HCT116 (cell line): ENCODE results near the gene GMEB2. TPM values are rescaled to one million over a fixed set of nuclear protein-coding genes. Genes with fewer than 3 reads are reported as not detected.

Experiments
- ATAC-seq: fragments of 200-7000 bp; cut with Tn5 transposase; 2 replicates; pipeline ENCODE4 v1.9.1; 2020; ENCODE audit warnings: mild to moderate bottlenecking, moderate library complexity
- BruUV-seq: library from RNA; stranded (reverse); fragments of 400-500 nt; replicated peaks from 2 replicates; lab custom pipeline; 2021; lab: Mats Ljungman, UMichigan
- CTCF ChIA-PET: fragments of 300-600 bp; sonication (Branson Sonifier 250); formaldehyde crosslinking; loops from one replicate; lab custom pipeline; 2021; ENCODE audit warnings: antibody characterized with exemption; lab: Charles Lee
- POLR2A ChIA-PET: fragments of 300-600, 350-600 bp; sonication (Branson Sonifier 250); formaldehyde crosslinking; loops from one replicate; lab custom pipeline; 2021; ENCODE audit warnings: antibody characterized with exemption; lab: Charles Lee
- RAD21 ChIA-PET, 2 experiments: fragments of 300-600 bp; sonication (Branson Sonifier 250); formaldehyde crosslinking; loops; one replicate each; lab custom pipeline; 2023; ENCODE audit warnings: low total read pairs in 2 of 2; ENCODE audit not compliant: uncharacterized antibody in 2 of 2, unreplicated experiment in 2 of 2, low non-redundant PET in 1 of 2; lab: Charles Lee
- DNase-seq: peaks from one replicate; pipeline ENCODE4 v3.0.0-alpha.2; 2010; ENCODE audit warnings: low read depth, low spot score
- H2AFZ ChIP-seq: fragments of 200-600 bp; shearing (Covaris generic), sonication (generic); 2 replicates; pipeline ENCODE4 v1.6.1; 2017; ENCODE audit warnings: low read depth, mixed run types, mixed read lengths, antibody characterized with exemption, low read length; ENCODE audit not compliant: poor library complexity, severe bottlenecking
- H3K27ac ChIP-seq: 2 replicates; pipeline ENCODE4 v1.5.1; 2012; ENCODE audit warnings: low read depth, low read length
- H3K27me3 ChIP-seq: fragments of 200-600 bp; sonication (generic); 2 replicates; pipeline ENCODE4 v1.6.1; 2016; ENCODE audit warnings: mixed run types, low read length, mixed read lengths; ENCODE audit not compliant: insufficient read depth
- H3K36me3 ChIP-seq, 2 experiments: fragments of 200-500 bp in 1 of 2; fragments of 200-600 bp in 1 of 2; sonication (Bioruptor generic) in 1 of 2; sonication (generic) in 1 of 2; 2 replicates each; pipeline versions ENCODE4 v1.5.1 to v1.6.1; 2014 to 2016; ENCODE audit warnings: low read length in 2 of 2, inconsistent platforms in 1 of 2, mixed read lengths in 1 of 2, mixed run types in 1 of 2; ENCODE audit not compliant: insufficient read depth in 2 of 2, control insufficient read depth in 1 of 2
- H3K4me1 ChIP-seq, 2 experiments: fragments of 200-600 bp in 1 of 2; sonication (generic) in 1 of 2; 2 replicates each; pipeline versions ENCODE4 v1.5.1 to v1.6.1; 2012 to 2017; ENCODE audit warnings: low read length in 2 of 2, inconsistent platforms in 1 of 2, mild to moderate bottlenecking in 1 of 2, mixed read lengths in 1 of 2, mixed run types in 1 of 2, moderate library complexity in 1 of 2; ENCODE audit not compliant: insufficient read depth in 2 of 2, control insufficient read depth in 1 of 2
- H3K4me2 ChIP-seq: fragments of 200-600 bp; sonication (generic); 2 replicates; pipeline ENCODE4 v1.6.1; 2017; ENCODE audit warnings: mixed run types, low read length, mixed read lengths
- H3K4me3 ChIP-seq, 2 experiments: fragments of 200-600 bp in 1 of 2; sonication (generic) in 1 of 2; replicated peaks in 1 of 2; 2 replicates each; pipeline ENCODE4 v1.5.1; 2011 to 2016; ENCODE audit warnings: low read length in 2 of 2, control low read depth in 1 of 2, low read depth in 1 of 2, mild to moderate bottlenecking in 1 of 2, mixed read lengths in 1 of 2, mixed run types in 1 of 2
- H3K79me2 ChIP-seq: fragments of 200-600 bp; sonication (generic); 2 replicates; pipeline ENCODE4 v1.6.1; 2017; ENCODE audit warnings: mild to moderate bottlenecking, mixed run types, low read length, moderate library complexity, mixed read lengths; ENCODE audit not compliant: insufficient read depth
- H3K9ac ChIP-seq: fragments of 200-600 bp; sonication (generic); 2 replicates; pipeline ENCODE4 v1.6.1; 2016; ENCODE audit warnings: low read length, mixed read lengths
- H3K9me2 ChIP-seq: fragments of 200-600 bp; sonication (generic), shearing (Covaris generic); 2 replicates; pipeline ENCODE4 v1.6.1; 2017; ENCODE audit warnings: mixed run types, mild to moderate bottlenecking, moderate library complexity; ENCODE audit not compliant: insufficient read depth
- H3K9me3 ChIP-seq, 2 experiments: fragments of 200-500 bp in 1 of 2; fragments of 200-600 bp in 1 of 2; sonication (Bioruptor generic) in 1 of 2; sonication (generic) in 1 of 2; 2 replicates each; pipeline ENCODE4 v1.6.1; 2014 to 2017; ENCODE audit warnings: low read length in 2 of 2, mixed read lengths in 2 of 2, inconsistent platforms in 1 of 2, low read depth in 1 of 2, mild to moderate bottlenecking in 1 of 2, mixed run types in 1 of 2, moderate library complexity in 1 of 2; ENCODE audit not compliant: control insufficient read depth in 1 of 2, insufficient read depth in 1 of 2
- H4K20me1 ChIP-seq: fragments of 200-600 bp; sonication (generic), shearing (Covaris generic); 2 replicates; pipeline ENCODE4 v1.6.1; 2017; ENCODE audit warnings: mixed run types, mild to moderate bottlenecking, moderate library complexity; ENCODE audit not compliant: insufficient read depth
- EZH2 ChIP-seq: fragments of 200-600 bp; sonication (generic); IDR thresholded peaks from 2 replicates; pipeline ENCODE4 v1.6.1; 2017; ENCODE audit warnings: antibody characterized with exemption, mixed run types
- POLR2A ChIP-seq: IDR thresholded peaks from 2 replicates; pipeline ENCODE4 v1.7.0; 2011; ENCODE audit warnings: borderline replicate concordance; ENCODE audit not compliant: insufficient read depth, insufficient read length; ENCODE audit errors: extremely low read depth
- POLR2AphosphoS5 ChIP-seq: IDR thresholded peaks from 2 replicates; pipeline ENCODE4 v1.6.1; 2011; ENCODE audit warnings: mild to moderate bottlenecking, low read depth, low read length, moderate library complexity
- REST ChIP-seq: IDR thresholded peaks from 2 replicates; pipeline ENCODE4 v1.6.1; 2012; ENCODE audit warnings: low read depth
- ZBTB33 ChIP-seq: IDR thresholded peaks from 2 replicates; pipeline ENCODE4 v1.6.1; 2011; ENCODE audit warnings: mild to moderate bottlenecking, low read length, moderate library complexity; ENCODE audit not compliant: insufficient replicate concordance; ENCODE audit errors: extremely low read depth
- intact Hi-C: fragments of 100-400 bp; cut with micrococcal nuclease; formaldehyde crosslinking; loops from 2 replicates; pipeline ENCODE4 v1.10.0; 2022
- total RNA-seq: library from RNA; stranded (reverse); gene quantifications from one replicate; pipeline ENCODE4 v1.2.1, GENCODE V29; 2021; ENCODE audit not compliant: unreplicated experiment

Gene GMEB2
- total RNA-seq, 1 experiment from 2014 or later = 13.9 TPM

GRCh38 chr20:63620991-63621390 is 5.9 kb downstream of the GMEB2 start:
- Histone ChIP-seq H3K79me2 (peaks cover 46% of the 10 kb centered on the region), H3K9ac (no peak overlapping the region), H3K36me3 (peaks cover 4 to 11% of the 10 kb centered on the region in 2 experiments; a peak in 3 of 4 replicates), H3K27me3 (no peaks in the 10 kb centered on the region), H3K4me3 (no peak overlapping the region), H3K9me2 (no peaks in the 10 kb centered on the region), H3K9me3 (no peaks in the 10 kb centered on the region), H4K20me1 (no peaks in the 10 kb centered on the region), H2AFZ (no peak overlapping the region), H3K4me2 (no peak overlapping the region), H3K4me1 (peaks cover 4 to 13% of the 10 kb centered on the region in 2 experiments), H3K27ac (no peak overlapping the region)
- no peak for TF ChIP-seq REST
- no TSS peak for BruUV-seq
- no peak for ATAC-seq
- RAD21 ChIA-PET = no interaction called here
- DNase-seq = no peak
- POLR2A ChIA-PET = interaction anchor here (0.6 kb wide), 1 partner anchor 32 kb away, joined by 8 read pairs; the partner anchor contains the start of gene STMN3
- intact Hi-C loops = loop anchor here (10.0 kb wide), 1 partner anchor 46 kb away; the partner anchor contains the start of gene HELZ2
- CTCF ChIA-PET = interaction anchor here (0.7 kb wide), 1 partner anchor 446 kb away, joined by 4 read pairs; no protein-coding TSS in a partner anchor

- Histone ChIP-seq H3K9ac (no peak overlapping the region), H3K9me3 (peaks cover 5 to 6% of the 10 kb centered on the region in 2 experiments; a peak in 1 of 4 replicates), H3K36me3 (peaks cover 4 to 20% of the 10 kb centered on the region in 2 experiments), H3K4me3 (no peak overlapping the region), H3K9me2 (no peaks in the 10 kb centered on the region), H3K27me3 (no peaks in the 10 kb centered on the region)
- CTCF ChIA-PET = no interaction called here
- RAD21 ChIA-PET = no interaction called here
- no peak for ATAC-seq
- TF ChIP-seq ZBTB33 (no peak), POLR2AphosphoS5 (no peak), POLR2A (no peak), EZH2 (no peak)
- TF ChIP-seq, all 23 proteins: peak for 0
- POLR2A ChIA-PET = no interaction called here
- no TSS peak for BruUV-seq
- Histone ChIP-seq H4K20me1 (no peaks in the 10 kb centered on the region), H3K79me2 (peaks cover 33% of the 10 kb centered on the region), H3K27ac (no peak overlapping the region), H2AFZ (no peak overlapping the region), H3K4me2 (no peak overlapping the region), H3K4me1 (no peaks in the 10 kb centered on the region)
- intact Hi-C loops = no loop called here
- no peak for DNase-seq
These were observed 7.4 kb downstream of the GMEB2 start for GRCh38 chr20:63619505-63619904.
